MM.1S (cell line): ENCODE results near the gene SPPL2C.

ENCODE experiments used
- EZH2phosphoT487 ChIP-seq: fragments of 300-600 bp; sonication (generic); IDR thresholded peaks from 2 replicates; pipeline ENCODE4 v1.6.1; 2018; ENCODE audit warnings: antibody characterized with exemption, low read length
- TF ChIP-seq, protein P1 (sequence below): fragments of 300-600 bp; sonication (generic); IDR thresholded peaks from 2 replicates; pipeline ENCODE4 v1.5.1; 2016; ENCODE audit warnings: antibody characterized with exemption, low read length, mixed read lengths

GRCh38 chr17:45835481-45835880 is 9.2 kb upstream of the SPPL2C start:
- TF ChIP-seq, protein P1, sequence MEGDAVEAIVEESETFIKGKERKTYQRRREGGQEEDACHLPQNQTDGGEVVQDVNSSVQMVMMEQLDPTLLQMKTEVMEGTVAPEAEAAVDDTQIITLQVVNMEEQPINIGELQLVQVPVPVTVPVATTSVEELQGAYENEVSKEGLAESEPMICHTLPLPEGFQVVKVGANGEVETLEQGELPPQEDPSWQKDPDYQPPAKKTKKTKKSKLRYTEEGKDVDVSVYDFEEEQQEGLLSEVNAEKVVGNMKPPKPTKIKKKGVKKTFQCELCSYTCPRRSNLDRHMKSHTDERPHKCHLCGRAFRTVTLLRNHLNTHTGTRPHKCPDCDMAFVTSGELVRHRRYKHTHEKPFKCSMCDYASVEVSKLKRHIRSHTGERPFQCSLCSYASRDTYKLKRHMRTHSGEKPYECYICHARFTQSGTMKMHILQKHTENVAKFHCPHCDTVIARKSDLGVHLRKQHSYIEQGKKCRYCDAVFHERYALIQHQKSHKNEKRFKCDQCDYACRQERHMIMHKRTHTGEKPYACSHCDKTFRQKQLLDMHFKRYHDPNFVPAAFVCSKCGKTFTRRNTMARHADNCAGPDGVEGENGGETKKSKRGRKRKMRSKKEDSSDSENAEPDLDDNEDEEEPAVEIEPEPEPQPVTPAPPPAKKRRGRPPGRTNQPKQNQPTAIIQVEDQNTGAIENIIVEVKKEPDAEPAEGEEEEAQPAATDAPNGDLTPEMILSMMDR = no peak
- TF ChIP-seq EZH2phosphoT487 = no peak
